Measurements from ENCODE around the gene TADA2B. TPM values are rescaled to one million over a fixed set of nuclear protein-coding genes. Genes with fewer than 3 reads are reported as not detected.

TADA2B gene
- total and polyA plus RNA-seq, 9 of the 15 experiments (the other 6 are each of a cell fraction or from before 2014, with no cell fraction given): 0.55 to 12.2 (median 7.5) TPM

DNA sequence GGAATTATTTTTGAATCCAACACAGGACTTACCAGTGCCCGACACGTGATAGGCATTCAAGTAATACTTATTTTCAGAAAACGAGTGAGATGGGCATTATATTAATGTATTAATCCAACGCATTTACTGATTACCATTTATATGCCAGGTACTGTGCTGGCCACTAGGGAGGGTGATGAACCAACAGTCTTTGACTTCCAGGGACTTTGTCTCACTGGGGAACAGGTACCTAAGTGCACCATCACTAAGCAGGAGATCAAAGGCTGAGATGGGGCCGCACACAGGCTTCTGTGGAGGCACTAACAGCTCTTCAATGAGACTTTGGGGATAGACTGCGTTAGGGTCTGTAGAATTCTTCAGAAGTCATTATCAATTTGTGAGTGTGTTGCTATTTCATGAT, 5.7 kb upstream of the TADA2B start (continued):
- TF ChIP-seq ZBTB34 (CRISPR knock-in tag; IDR thresholded peaks at IDR 0.05) (no peak), PHTF2 (CRISPR knock-in tag; IDR thresholded peaks at IDR 0.05) (no peak), FOXP1 (CRISPR knock-in tag; IDR thresholded peaks at IDR 0.05) (no peak)

DNA sequence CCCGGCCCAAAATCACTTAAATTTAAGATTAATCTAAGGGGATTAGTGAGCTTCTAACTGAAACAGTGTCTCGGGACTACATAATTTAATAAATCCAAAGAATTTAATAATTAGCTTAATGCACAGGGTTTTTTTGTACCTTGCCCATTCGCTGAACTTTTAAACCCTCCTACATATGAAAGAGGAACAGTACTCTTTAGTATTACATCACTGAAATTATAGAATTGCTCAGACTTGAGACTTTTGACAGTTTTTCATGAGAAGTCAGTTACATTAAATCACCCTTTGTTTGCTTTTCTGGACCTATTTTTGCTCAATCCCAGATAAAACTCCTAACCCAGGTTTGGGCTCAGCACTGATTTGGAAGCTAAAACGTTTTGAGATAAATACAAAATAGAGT, 2.4 kb upstream of the TADA2B start:
- Histone ChIP-seq H3K9me1 (ENCODE audit: control insufficient read depth, insufficient read depth, low read length) (no peaks in the 10 kb centered on the region), H3K79me2 (ENCODE audit: control insufficient read depth, insufficient read depth, low read length) (peaks cover 24% of the 10 kb centered on the region), H3K36me3 (ENCODE audit: control insufficient read depth, insufficient read depth, low read length) (peaks cover 9% of the 10 kb centered on the region; the same call in 1 of the 3 replicates), H3K4me1 (replicated peaks in 1 of 2; ENCODE audit: control insufficient read depth in 2 of 2, insufficient read depth in 2 of 2, low read length in 2 of 2) (peaks cover 14 to 28% of the 10 kb centered on the region in 2 experiments; a peak in 4 of 5 replicates), H3K9ac (ENCODE audit: insufficient read depth in 1 of 2, low read depth in 2 of 2, low read length in 2 of 2) (no peak overlapping the region), H3K4me3 (no peak overlapping the region), H3K27ac (ENCODE audit: extremely low read depth, low read depth, low read length) (no peak overlapping the region), H4K20me1 (replicated peaks; ENCODE audit: control insufficient read depth, insufficient read depth, low read length) (peaks cover 6% of the 10 kb centered on the region; the same call in 1 of the 2 replicates), H3K27me3 (ENCODE audit: control insufficient read depth in 2 of 2, insufficient read depth in 2 of 2, low read length in 2 of 2) (no peaks in the 10 kb centered on the region), H2AFZ (ENCODE audit: low read depth, low read length) (no peak overlapping the region), H3K9me3 (replicated peaks; ENCODE audit: control insufficient read depth, insufficient read depth, low read depth, low read length) (no peaks in the 10 kb centered on the region), H3K4me2 (ENCODE audit: insufficient read depth, low read length) (no peak overlapping the region)
- in situ Hi-C loops (cut with MboI): no loop called here
- intact Hi-C loops (cut with micrococcal nuclease): no loop called here
- no peak for ATAC-seq
- FAIRE-seq: no peak
- CTCF ChIA-PET (ENCODE audit: low intra/inter-chr PET ratio): no interaction called here
- DNase-seq (ENCODE audit: extremely low read depth in 1 of 4, low spot score in 3 of 4): no peak
- 55% methylated on average over 4 of the region's 4 CpGs for WGBS (ENCODE audit: insufficient coverage, low coverage, missing lambda C conversion rate)
- no TSS peak for BruUV-seq (replicated peaks)
- POLR2A ChIA-PET: interaction anchor here (0.5 to 1.2 kb wide), 2 partner anchors 54 to 322 kb away, joined by 3 read pairs; no protein-coding TSS in a partner anchor
- no peak for TF ChIP-seq ZNF766 (CRISPR knock-in tag; conservative IDR thresholded peaks at IDR 0.05)
- TF ChIP-seq ZFX (CRISPR knock-in tag; IDR thresholded peaks at IDR 0.05): no peak
- no peak for TF ChIP-seq CSDE1 (IDR thresholded peaks at IDR 0.05)
- TF ChIP-seq ZNF785 (CRISPR knock-in tag; IDR thresholded peaks at IDR 0.05): no peak
- TF ChIP-seq TCF3 (CRISPR knock-in tag; IDR thresholded peaks at IDR 0.05): no peak
- no peak for TF ChIP-seq SMAD4 (CRISPR knock-in tag; conservative IDR thresholded peaks at IDR 0.05)
- no peak for TF ChIP-seq ZNF695 (CRISPR knock-in tag; IDR thresholded peaks at IDR 0.05)
- no peak for TF ChIP-seq ZNF12 (CRISPR knock-in tag; IDR thresholded peaks at IDR 0.05)
- TF ChIP-seq LEF1 (IDR thresholded peaks at IDR 0.05): no peak
- no peak for TF ChIP-seq NEUROD1 (IDR thresholded peaks at IDR 0.05; ENCODE audit: borderline replicate concordance, low read depth, low read length, partially characterized antibody)
- TF ChIP-seq ZNF507 (tag; conservative IDR thresholded peaks at IDR 0.05): no peak
- no peak for TF ChIP-seq FOXP1 (CRISPR knock-in tag; IDR thresholded peaks at IDR 0.05)
- no peak for TF ChIP-seq ESRRB (CRISPR knock-in tag; IDR thresholded peaks at IDR 0.05; ENCODE audit: borderline replicate concordance)
- no peak for TF ChIP-seq SETDB1 (IDR thresholded peaks at IDR 0.05; ENCODE audit: low read length)
- TF ChIP-seq CHD2 (IDR thresholded peaks at IDR 0.05; ENCODE audit: low read depth, low read length): no peak
- TF ChIP-seq NR0B1 (IDR thresholded peaks at IDR 0.05; ENCODE audit: partially characterized antibody): no peak
- TF ChIP-seq, protein P1, sequence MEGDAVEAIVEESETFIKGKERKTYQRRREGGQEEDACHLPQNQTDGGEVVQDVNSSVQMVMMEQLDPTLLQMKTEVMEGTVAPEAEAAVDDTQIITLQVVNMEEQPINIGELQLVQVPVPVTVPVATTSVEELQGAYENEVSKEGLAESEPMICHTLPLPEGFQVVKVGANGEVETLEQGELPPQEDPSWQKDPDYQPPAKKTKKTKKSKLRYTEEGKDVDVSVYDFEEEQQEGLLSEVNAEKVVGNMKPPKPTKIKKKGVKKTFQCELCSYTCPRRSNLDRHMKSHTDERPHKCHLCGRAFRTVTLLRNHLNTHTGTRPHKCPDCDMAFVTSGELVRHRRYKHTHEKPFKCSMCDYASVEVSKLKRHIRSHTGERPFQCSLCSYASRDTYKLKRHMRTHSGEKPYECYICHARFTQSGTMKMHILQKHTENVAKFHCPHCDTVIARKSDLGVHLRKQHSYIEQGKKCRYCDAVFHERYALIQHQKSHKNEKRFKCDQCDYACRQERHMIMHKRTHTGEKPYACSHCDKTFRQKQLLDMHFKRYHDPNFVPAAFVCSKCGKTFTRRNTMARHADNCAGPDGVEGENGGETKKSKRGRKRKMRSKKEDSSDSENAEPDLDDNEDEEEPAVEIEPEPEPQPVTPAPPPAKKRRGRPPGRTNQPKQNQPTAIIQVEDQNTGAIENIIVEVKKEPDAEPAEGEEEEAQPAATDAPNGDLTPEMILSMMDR (IDR thresholded peaks at IDR 0.05 in 2 of 3, conservative IDR thresholded peaks at IDR 0.05 in 1 of 3; ENCODE audit: insufficient read depth in 2 of 3, low read depth in 1 of 3, low read length in 3 of 3): no peak

Measured in K562 (cell line).